DND-41 (cell line): ENCODE data around the gene TST.
"Not testable (repeated sequence)": the region's sequence is repeated elsewhere in the genome, so short reads cannot be mapped to it uniquely, and the experiment has no call there.

ENCODE experiments used
- ATAC-seq: fragments of 200-7000 bp; cut with Tn5 transposase; 3 replicates; pipeline ENCODE4 v1.9.1; 2021; ENCODE audit warnings: low read depth; ENCODE audit not compliant: insufficient read depth
- DNase-seq: peaks from one replicate; pipeline ENCODE4 v3.0.0-alpha.2; 2020
- H2AFZ ChIP-seq: 2 replicates; pipeline ENCODE4 v1.6.0; 2012; ENCODE audit warnings: low read depth, low read length
- H3K27ac ChIP-seq: 2 replicates; pipeline ENCODE4 v1.5.1; 2012; ENCODE audit warnings: low read length, inconsistent platforms
- H3K27me3 ChIP-seq: fragments of 200-600 bp; sonication (generic); 2 replicates; pipeline ENCODE4 v1.6.0; 2012; ENCODE audit warnings: low read length, mild to moderate bottlenecking, inconsistent platforms; ENCODE audit not compliant: insufficient read depth, poor library complexity
- H3K36me3 ChIP-seq: 2 replicates; pipeline ENCODE4 v1.5.1; 2012; ENCODE audit warnings: low read length, inconsistent platforms; ENCODE audit not compliant: insufficient read depth
- H3K4me1 ChIP-seq: 2 replicates; pipeline ENCODE4 v1.5.1; 2012; ENCODE audit warnings: mild to moderate bottlenecking, low read length; ENCODE audit not compliant: insufficient read depth
- H3K4me2 ChIP-seq: 2 replicates; pipeline ENCODE4 v1.6.0; 2012; ENCODE audit warnings: mild to moderate bottlenecking, moderate library complexity, low read length, inconsistent platforms; ENCODE audit not compliant: insufficient read depth
- H3K4me3 ChIP-seq, 2 experiments: fragments of 200-600 bp in 1 of 2; shearing (Covaris generic) in 1 of 2; 2 replicates each; pipeline ENCODE4 v1.5.1; 2012 to 2016; ENCODE audit warnings: inconsistent platforms in 2 of 2, low read length in 2 of 2, mild to moderate bottlenecking in 2 of 2, low read depth in 1 of 2, moderate library complexity in 1 of 2
- H3K79me2 ChIP-seq: 2 replicates; pipeline ENCODE4 v1.6.0; 2012; ENCODE audit warnings: low read length, inconsistent platforms; ENCODE audit not compliant: insufficient read depth
- H3K9ac ChIP-seq: 2 replicates; pipeline ENCODE4 v1.6.0; 2012; ENCODE audit warnings: low read depth, mild to moderate bottlenecking, inconsistent platforms, low read length, moderate library complexity
- H3K9me3 ChIP-seq: 2 replicates; pipeline ENCODE4 v1.5.1; 2012; ENCODE audit warnings: low read length, moderate library complexity, mild to moderate bottlenecking, inconsistent platforms; ENCODE audit not compliant: insufficient read depth, severe bottlenecking
- H4K20me1 ChIP-seq: 2 replicates; pipeline ENCODE4 v1.6.0; 2012; ENCODE audit warnings: low read length; ENCODE audit not compliant: insufficient read depth
- CTCF ChIP-seq: IDR thresholded peaks from 2 replicates; pipeline ENCODE4 v1.5.1; 2012; ENCODE audit warnings: borderline replicate concordance, low read length, moderate library complexity, mild to moderate bottlenecking; ENCODE audit not compliant: poor library complexity, severe bottlenecking; ENCODE audit errors: extremely low read depth
- EZH2 ChIP-seq: IDR thresholded peaks from 3 replicates; pipeline ENCODE4 v1.6.1; 2012; ENCODE audit warnings: borderline replicate concordance, low read depth, mild to moderate bottlenecking, moderate library complexity, low read length, inconsistent platforms; ENCODE audit not compliant: severe bottlenecking

Gene TST

GRCh38 chr22:36998620-36999351 is 20.5 kb downstream of the TST start:
- Histone ChIP-seq H3K79me2 (no peaks in the 10 kb centered on the region), H3K4me2 (no peak overlapping the region), H3K36me3 (no peaks in the 10 kb centered on the region), H3K9me3 (no peaks in the 10 kb centered on the region), H3K9ac (no peak overlapping the region), H3K27ac (no peak overlapping the region), H3K27me3 (peaks cover 33% of the 10 kb centered on the region), H3K4me1 (no peaks in the 10 kb centered on the region), H4K20me1 (no peaks in the 10 kb centered on the region; the same call in 1 of the 2 replicates), H2AFZ (no peak overlapping the region), H3K4me3 (no peak overlapping the region)
- DNase-seq (no peak), ATAC-seq (no peak)
- TF ChIP-seq CTCF (peak; percentile 36), EZH2 (no peak)

DNA sequence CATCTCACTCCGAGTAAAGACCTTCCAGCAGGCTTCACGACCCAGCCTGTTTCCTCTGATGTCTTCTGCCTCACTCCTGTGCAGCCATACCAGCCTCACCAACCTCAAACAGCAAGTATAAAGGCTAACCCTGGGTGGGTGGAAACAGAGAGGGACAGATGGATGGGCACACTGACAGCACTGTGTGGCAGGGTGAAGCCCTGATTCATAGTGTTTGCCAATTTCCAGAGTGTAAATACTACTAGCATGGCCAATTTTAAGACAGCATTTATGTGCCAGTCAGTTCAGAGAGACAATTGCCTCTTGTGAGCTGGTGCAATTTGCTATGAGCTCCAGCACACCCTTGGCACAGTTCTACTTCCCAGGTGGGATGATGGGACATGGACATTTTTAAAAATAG is 21.5 kb downstream of the TST start:
- TF ChIP-seq CTCF (no peak), EZH2 (no peak)

GRCh38 chr22:36991206-36991605 is 28.0 kb downstream of the TST start:
- no peaks in the 10 kb centered on the region for H3K79me2 ChIP-seq
- H3K4me2 ChIP-seq, result no peak overlapping the region
- ATAC-seq (no peak), DNase-seq (no peak)
- no peaks in the 10 kb centered on the region for H3K36me3 ChIP-seq
- no peak overlapping the region for H3K9ac ChIP-seq
- H4K20me1 ChIP-seq, result no peaks in the 10 kb centered on the region
- H2AFZ ChIP-seq, result no peak overlapping the region
- no peak overlapping the region for H3K27ac ChIP-seq
- H3K27me3 ChIP-seq, result peaks cover 12% of the 10 kb centered on the region
- TF ChIP-seq EZH2 (no peak), CTCF (no peak)
- no peaks in the 10 kb centered on the region for H3K4me1 ChIP-seq
- H3K4me3 ChIP-seq, result no peak overlapping the region
- H3K9me3 ChIP-seq, result peaks cover 2% of the 10 kb centered on the region

More for the DNA sequence above, 21.5 kb downstream of the TST start:
- no peak for ATAC-seq
- Histone ChIP-seq H2AFZ (no peak overlapping the region), H3K27ac (no peak overlapping the region), H3K4me3 (no peak overlapping the region), H3K36me3 (no peaks in the 10 kb centered on the region), H3K27me3 (peaks cover 29% of the 10 kb centered on the region), H3K9ac (no peak overlapping the region), H3K4me1 (no peaks in the 10 kb centered on the region), H4K20me1 (no peaks in the 10 kb centered on the region; the same call in 1 of the 2 replicates), H3K79me2 (no peaks in the 10 kb centered on the region), H3K4me2 (no peak overlapping the region), H3K9me3 (no peaks in the 10 kb centered on the region)
- DNase-seq, result no peak

- Histone ChIP-seq H3K4me2 (no peak overlapping the region), H3K79me2 (no peaks in the 10 kb centered on the region), H3K27ac (no peak overlapping the region), H3K4me3 (no peak overlapping the region), H3K27me3 (peaks cover 9% of the 10 kb centered on the region), H3K9ac (no peak overlapping the region), H3K36me3 (no peaks in the 10 kb centered on the region), H3K9me3 (peaks cover 8% of the 10 kb centered on the region), H4K20me1 (no peaks in the 10 kb centered on the region), H3K4me1 (no peaks in the 10 kb centered on the region), H2AFZ (no peak overlapping the region)
- no peak for ATAC-seq
- no peak for TF ChIP-seq EZH2
- TF ChIP-seq CTCF, result no peak
- no peak for DNase-seq
Measured at GRCh38 chr22:36990457-36990856, 28.8 kb downstream of the TST start.

DNA sequence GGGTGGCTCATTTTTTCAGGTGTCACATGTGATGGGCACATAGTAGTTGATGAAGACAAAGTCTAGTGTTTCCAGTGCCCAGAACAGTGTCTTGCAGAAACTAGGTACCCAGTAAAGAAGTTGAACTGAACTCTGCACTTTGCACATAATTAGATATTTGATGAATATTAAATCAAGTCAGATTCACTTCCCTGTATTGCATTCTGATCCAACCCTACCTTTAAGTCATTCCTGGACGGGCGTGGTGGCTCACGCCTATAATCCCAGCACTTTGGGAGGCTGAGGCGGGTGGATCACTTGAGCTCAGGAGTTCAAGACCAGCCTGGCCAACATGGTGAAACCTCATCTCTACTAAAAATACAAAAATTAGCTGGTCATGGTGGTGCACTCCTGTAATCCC is 30.2 kb downstream of the TST start:
- not testable (repeated sequence) for ATAC-seq, H4K20me1 ChIP-seq, H3K9me3 ChIP-seq, H3K9ac ChIP-seq, H3K4me2 ChIP-seq, H3K27ac ChIP-seq, H3K4me1 ChIP-seq, H3K36me3 ChIP-seq, DNase-seq, H3K79me2 ChIP-seq, H3K4me3 ChIP-seq, H2AFZ ChIP-seq, H3K27me3 ChIP-seq
